Hepatocyte (in vitro differentiated cells): ENCODE measurements around the gene DIAPH3. TPM values are rescaled to one million over a fixed set of nuclear protein-coding genes. Genes with fewer than 3 reads are reported as not detected.

Source experiments
- DNase-seq: peaks from one replicate; pipeline ENCODE4 v3.0.0-alpha.2; 2016; ENCODE audit warnings: low spot score
- H2AFZ ChIP-seq: fragments of 200-600 bp; sonication (generic); 2 replicates; pipeline ENCODE4 v1.6.0; 2016; ENCODE audit warnings: antibody characterized with exemption, mild to moderate bottlenecking
- H3K27ac ChIP-seq: fragments of 200-600 bp; sonication (generic); 2 replicates; pipeline ENCODE4 v1.5.1; 2016; ENCODE audit warnings: mild to moderate bottlenecking
- H3K27me3 ChIP-seq: fragments of 200-600 bp; sonication (generic); 2 replicates; pipeline ENCODE4 v1.6.1; 2016
- H3K36me3 ChIP-seq: fragments of 200-600 bp; sonication (generic); replicated peaks from 2 replicates; pipeline ENCODE4 v1.5.1; 2016; ENCODE audit warnings: low read depth; ENCODE audit not compliant: insufficient read depth
- H3K4me1 ChIP-seq: fragments of 200-600 bp; sonication (generic); 2 replicates; pipeline ENCODE4 v1.5.1; 2016; ENCODE audit warnings: mild to moderate bottlenecking, moderate library complexity; ENCODE audit not compliant: insufficient read depth
- H3K4me2 ChIP-seq: fragments of 200-600 bp; sonication (generic); 2 replicates; pipeline ENCODE4 v1.6.0; 2016
- H3K4me3 ChIP-seq: fragments of 200-600 bp; sonication (generic); 2 replicates; pipeline ENCODE4 v1.5.1; 2016; ENCODE audit warnings: mild to moderate bottlenecking
- H3K79me2 ChIP-seq: fragments of 200-600 bp; sonication (generic); 2 replicates; pipeline ENCODE4 v1.6.0; 2017; ENCODE audit warnings: mild to moderate bottlenecking
- H3K9me2 ChIP-seq: fragments of 200-600 bp; sonication (generic); replicated peaks from 2 replicates; pipeline ENCODE4 v1.6.0; 2017; ENCODE audit warnings: mild to moderate bottlenecking; ENCODE audit not compliant: insufficient read depth
- H3K9me3 ChIP-seq: fragments of 200-600 bp; sonication (generic); 2 replicates; pipeline ENCODE4 v1.5.1; 2016; ENCODE audit warnings: low read depth, mild to moderate bottlenecking
- H4K20me1 ChIP-seq: fragments of 200-600 bp; sonication (generic); 2 replicates; pipeline ENCODE4 v1.6.0; 2016; ENCODE audit warnings: mild to moderate bottlenecking; ENCODE audit not compliant: insufficient read depth, poor library complexity, severe bottlenecking
- CTCF ChIP-seq: fragments of 200-600 bp; sonication (generic); IDR thresholded peaks from 2 replicates; pipeline ENCODE4 v1.5.1; 2016; ENCODE audit warnings: antibody characterized with exemption, mild to moderate bottlenecking; ENCODE audit not compliant: poor library complexity
- EZH2 ChIP-seq: fragments of 200-600 bp; sonication (generic); IDR thresholded peaks from 2 replicates; pipeline ENCODE4 v1.6.1; 2016; ENCODE audit warnings: antibody characterized with exemption, mild to moderate bottlenecking, borderline replicate concordance
- EZH2phosphoT487 ChIP-seq: fragments of 200-600 bp; sonication (generic); IDR thresholded peaks from one replicate; pipeline ENCODE4 v1.6.1; 2018; ENCODE audit warnings: antibody characterized with exemption, mild to moderate bottlenecking, low read depth, moderate library complexity; ENCODE audit not compliant: unreplicated experiment, severe bottlenecking
- WGBS: methylation state at CpG from one replicate; pipeline ENCODE4 v1.1.6; 2016; ENCODE audit warnings: low lambda C conversion rate; ENCODE audit errors: missing lambda C conversion rate; 5-methylcytosine and 5-hydroxymethylcytosine counted together
- polyA plus RNA-seq: library from polyadenylated mRNA; unstranded; fragments of >200 nt; fragmentation: Nextera tagmentation; extraction: Ambion mirVana; gene quantifications from 2 replicates; pipeline ENCODE4 v1.2.1, GENCODE V29; 2016
- total RNA-seq: library from RNA; depleted of rRNA; stranded (reverse); fragments of >200 nt; gene quantifications from 2 replicates; pipeline ENCODE4 v1.2.3, GENCODE V29; 2014

Gene DIAPH3
- total and polyA plus RNA-seq, 2 experiments from 2014 or later = 4.7 to 7.9 TPM

- TF ChIP-seq EZH2phosphoT487 (no peak), CTCF (no peak), EZH2 (no peak)
- 96% methylated on average over 1 of the region's 1 CpG for WGBS
- no peaks in the 10 kb centered on the region for H3K4me1 ChIP-seq
- no peak overlapping the region for H3K27ac ChIP-seq
- no peak for DNase-seq
- H3K9me3 ChIP-seq = no peaks in the 10 kb centered on the region
- H4K20me1 ChIP-seq = no peaks in the 10 kb centered on the region
- H3K27me3 ChIP-seq = no peaks in the 10 kb centered on the region
- no peak overlapping the region for H2AFZ ChIP-seq
- no peaks in the 10 kb centered on the region for H3K79me2 ChIP-seq
- no peaks in the 10 kb centered on the region for H3K36me3 ChIP-seq
- H3K4me2 ChIP-seq = no peak overlapping the region
- no peaks in the 10 kb centered on the region for H3K9me2 ChIP-seq
- no peak overlapping the region for H3K4me3 ChIP-seq
Observed at GRCh38 chr13:59673286-59673685, 490.4 kb downstream of the DIAPH3 start.

- H3K4me3 ChIP-seq = no peak overlapping the region
- 91% methylated on average over 4 of the region's 4 CpGs for WGBS
- H3K9me2 ChIP-seq = no peaks in the 10 kb centered on the region
- no peaks in the 10 kb centered on the region for H3K27me3 ChIP-seq
- H3K4me1 ChIP-seq = no peaks in the 10 kb centered on the region
- no peak overlapping the region for H3K27ac ChIP-seq
- DNase-seq = no peak
- H3K4me2 ChIP-seq = no peak overlapping the region
- TF ChIP-seq EZH2phosphoT487 = no peak
- TF ChIP-seq CTCF = no peak
- no peak for TF ChIP-seq EZH2
- H2AFZ ChIP-seq = no peak overlapping the region
- no peaks in the 10 kb centered on the region for H3K36me3 ChIP-seq
- no peaks in the 10 kb centered on the region for H3K79me2 ChIP-seq
- H4K20me1 ChIP-seq = no peaks in the 10 kb centered on the region
- no peaks in the 10 kb centered on the region for H3K9me3 ChIP-seq
Observed at GRCh38 chr13:59672445-59672844, 491.3 kb downstream of the DIAPH3 start.

GRCh38 chr13:59671881-59672280 lies 491.8 kb downstream of the DIAPH3 start:
- H2AFZ ChIP-seq = no peak overlapping the region
- DNase-seq = no peak
- TF ChIP-seq EZH2phosphoT487 = no peak
- H3K9me2 ChIP-seq = no peaks in the 10 kb centered on the region
- no peak overlapping the region for H3K4me2 ChIP-seq
- no peaks in the 10 kb centered on the region for H3K27me3 ChIP-seq
- no peaks in the 10 kb centered on the region for H3K36me3 ChIP-seq
- no peak overlapping the region for H3K4me3 ChIP-seq
- WGBS = 89% methylated on average over 2 of the region's 2 CpGs
- no peaks in the 10 kb centered on the region for H3K9me3 ChIP-seq
- H3K27ac ChIP-seq = no peak overlapping the region
- H3K4me1 ChIP-seq = no peaks in the 10 kb centered on the region
- no peaks in the 10 kb centered on the region for H4K20me1 ChIP-seq
- H3K79me2 ChIP-seq = no peaks in the 10 kb centered on the region

- H4K20me1 ChIP-seq = no peaks in the 10 kb centered on the region
- H3K27me3 ChIP-seq = no peaks in the 10 kb centered on the region
- 78% methylated on average over 7 of the region's 7 CpGs for WGBS
- TF ChIP-seq CTCF (no peak), EZH2 (no peak), EZH2phosphoT487 (no peak)
- no peaks in the 10 kb centered on the region for H3K79me2 ChIP-seq
- H3K9me3 ChIP-seq = no peaks in the 10 kb centered on the region
- no peak overlapping the region for H2AFZ ChIP-seq
- no peaks in the 10 kb centered on the region for H3K36me3 ChIP-seq
- no peak for DNase-seq
- H3K4me1 ChIP-seq = peaks cover 10% of the 10 kb centered on the region
- H3K4me3 ChIP-seq = no peak overlapping the region
- H3K4me2 ChIP-seq = no peak overlapping the region
- H3K27ac ChIP-seq = no peak overlapping the region
- H3K9me2 ChIP-seq = no peaks in the 10 kb centered on the region
Observed at GRCh38 chr13:59666504-59666903, 497.2 kb downstream of the DIAPH3 start.
